Right lobe of liver (tissue), 6 donors: ENCODE data around the gene ZNRF4. TPM values are rescaled to one million over a fixed set of nuclear protein-coding genes. Genes with fewer than 3 reads are reported as not detected.
A peak's percentile ranks its signal among the peaks of the same experiment; 100 is the strongest.

Source experiments
- ATAC-seq, 4 donors: fragments of 200-7000 bp; cut with Tn5 transposase; one replicate each; pipeline ENCODE4 v1.9.1; 2020; ENCODE audit warnings: mild to moderate bottlenecking in 4 of 4, moderate library complexity in 4 of 4
- DNase-seq, 3 donors: peaks; one replicate each; pipeline ENCODE4 v3.0.0-alpha.2; 2020
- H3K27ac ChIP-seq, 3 donors: fragments of 200-600 bp; one replicate each; pipeline ENCODE4 v1.8.0; 2022
- H3K27me3 ChIP-seq, 2 donors: fragments of 200-600 bp; one replicate each; pipeline ENCODE4 v1.8.0; 2022
- H3K36me3 ChIP-seq, 4 donors: fragments of 200-600 bp; sonication (generic) in 1 of 4; one replicate each; pipeline versions ENCODE4 v1.5.1 to v1.8.0; 2017 to 2022; ENCODE audit warnings: control low read depth in 1 of 4
- H3K4me1 ChIP-seq, 4 donors: fragments of 200-600 bp; sonication (generic) in 1 of 4; one replicate each; pipeline versions ENCODE4 v1.5.1 to v1.8.0; 2017 to 2022; ENCODE audit warnings: control low read depth in 1 of 4
- H3K4me3 ChIP-seq, 3 donors: fragments of 200-600 bp; one replicate each; pipeline ENCODE4 v1.8.0; 2022
- H3K9me3 ChIP-seq, 4 donors: fragments of 200-600 bp; sonication (generic) in 1 of 4; one replicate each; pipeline versions ENCODE4 v1.5.1 to v1.8.0; 2017 to 2022; ENCODE audit warnings: control low read depth in 1 of 4
- POLR2A ChIP-seq: fragments of 450-650 bp; IDR thresholded peaks from one replicate; pipeline ENCODE4 v1.6.1; 2017; ENCODE audit warnings: antibody characterized with exemption, mild to moderate bottlenecking
- WGBS: methylation state at CpG from one replicate; pipeline ENCODE4 v1.1.6; 2018; ENCODE audit warnings: low coverage, low lambda C conversion rate; ENCODE audit not compliant: insufficient coverage; ENCODE audit errors: missing lambda C conversion rate; 5-methylcytosine and 5-hydroxymethylcytosine counted together
- intact Hi-C, 2 donors: fragments of 100-400 bp; cut with DNase I; formaldehyde crosslinking; loops; one replicate each; pipeline versions ENCODE4 v1.11.2 to v1.14.1; 2022
- total RNA-seq, 6 experiments: library from RNA; depleted of rRNA in 2 of 6; stranded (reverse); fragments of >200 nt in 2 of 6; fragmentation: NEBNext Ultra II Directional in 3 of 6; extraction: Animal tissue kit (Norgen Biotek cat#: 25700) in 3 of 6; gene quantifications; one replicate each; pipeline versions ENCODE4 v1.1.0 to v1.2.4, GENCODE V29; 2016 to 2023
- TF ChIP-seq, protein P1 (sequence below), 4 donors: fragments of 200-600 bp in 3 of 4; fragments of 450-650 bp in 1 of 4; IDR thresholded peaks; one replicate each; pipeline versions ENCODE4 v1.5.1 to v1.8.0; 2016 to 2022; ENCODE audit warnings: antibody characterized with exemption in 4 of 4, mild to moderate bottlenecking in 2 of 4
- donor health status: DM: no; HTN: yes; CAD: no.
- donor health status: DM: no; HTN: no; CAD: no.
- donor health status: DM: no; HTN: no; CAD: no.
- donor health status: DM: no; HTN: yes; CAD: no.
- donor health status: DM: no; HTN: yes; CAD: no.

The ZNRF4 gene
- total RNA-seq, 6 experiments from 2014 or later, result not detected

DNA sequence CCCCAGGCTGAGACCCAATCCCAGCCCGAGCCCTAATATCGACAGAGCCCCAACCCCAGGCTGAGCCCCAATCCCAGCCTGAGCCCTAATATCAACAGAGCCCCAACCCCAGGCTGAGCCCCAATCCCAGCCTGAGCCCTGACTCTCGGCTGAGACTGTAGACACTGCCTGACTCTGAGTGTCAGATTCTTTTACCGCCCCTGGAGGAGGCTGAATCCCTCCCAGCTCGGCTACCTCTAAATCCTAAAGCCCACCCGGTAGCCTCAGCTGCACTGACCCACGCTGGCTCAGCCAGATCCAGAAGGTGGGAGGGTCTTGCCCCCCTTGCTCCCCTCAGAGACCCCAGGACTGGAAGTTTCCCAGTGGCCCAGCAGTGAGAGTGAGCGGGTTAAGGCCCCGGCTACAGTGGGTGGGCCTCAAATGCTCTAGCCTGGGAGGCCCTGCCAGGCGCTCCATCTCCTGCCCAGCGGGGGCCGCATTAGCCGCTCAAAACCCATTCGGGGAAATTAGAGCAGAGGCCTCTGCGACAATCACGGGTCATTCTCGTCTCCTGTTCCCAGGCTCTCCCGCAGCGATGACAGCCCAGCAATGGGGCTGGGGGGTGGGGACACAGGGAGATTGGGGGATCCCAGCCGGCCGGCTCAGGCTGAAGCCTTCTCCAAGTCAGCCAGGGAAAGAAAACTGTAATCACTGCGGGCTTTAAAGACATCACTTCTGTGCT is 43.8 kb downstream of the ZNRF4 start:
- ATAC-seq, result no peak
- TF ChIP-seq POLR2A, result no peak
- TF ChIP-seq, protein P1, sequence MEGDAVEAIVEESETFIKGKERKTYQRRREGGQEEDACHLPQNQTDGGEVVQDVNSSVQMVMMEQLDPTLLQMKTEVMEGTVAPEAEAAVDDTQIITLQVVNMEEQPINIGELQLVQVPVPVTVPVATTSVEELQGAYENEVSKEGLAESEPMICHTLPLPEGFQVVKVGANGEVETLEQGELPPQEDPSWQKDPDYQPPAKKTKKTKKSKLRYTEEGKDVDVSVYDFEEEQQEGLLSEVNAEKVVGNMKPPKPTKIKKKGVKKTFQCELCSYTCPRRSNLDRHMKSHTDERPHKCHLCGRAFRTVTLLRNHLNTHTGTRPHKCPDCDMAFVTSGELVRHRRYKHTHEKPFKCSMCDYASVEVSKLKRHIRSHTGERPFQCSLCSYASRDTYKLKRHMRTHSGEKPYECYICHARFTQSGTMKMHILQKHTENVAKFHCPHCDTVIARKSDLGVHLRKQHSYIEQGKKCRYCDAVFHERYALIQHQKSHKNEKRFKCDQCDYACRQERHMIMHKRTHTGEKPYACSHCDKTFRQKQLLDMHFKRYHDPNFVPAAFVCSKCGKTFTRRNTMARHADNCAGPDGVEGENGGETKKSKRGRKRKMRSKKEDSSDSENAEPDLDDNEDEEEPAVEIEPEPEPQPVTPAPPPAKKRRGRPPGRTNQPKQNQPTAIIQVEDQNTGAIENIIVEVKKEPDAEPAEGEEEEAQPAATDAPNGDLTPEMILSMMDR (IDR thresholded peaks at IDR 0.05), result no peak
- H3K36me3 ChIP-seq, result no peaks in the 10 kb centered on the region
- no peak overlapping the region for H3K27ac ChIP-seq
- H3K9me3 ChIP-seq, result no peaks in the 10 kb centered on the region
- 27% methylated on average over 15 of the region's 22 CpGs for WGBS
- intact Hi-C loops, result no loop called here
- no peaks in the 10 kb centered on the region for H3K4me1 ChIP-seq
- no peaks in the 10 kb centered on the region for H3K27me3 ChIP-seq
- no peak overlapping the region for H3K4me3 ChIP-seq
- DNase-seq, result no peak

DNA sequence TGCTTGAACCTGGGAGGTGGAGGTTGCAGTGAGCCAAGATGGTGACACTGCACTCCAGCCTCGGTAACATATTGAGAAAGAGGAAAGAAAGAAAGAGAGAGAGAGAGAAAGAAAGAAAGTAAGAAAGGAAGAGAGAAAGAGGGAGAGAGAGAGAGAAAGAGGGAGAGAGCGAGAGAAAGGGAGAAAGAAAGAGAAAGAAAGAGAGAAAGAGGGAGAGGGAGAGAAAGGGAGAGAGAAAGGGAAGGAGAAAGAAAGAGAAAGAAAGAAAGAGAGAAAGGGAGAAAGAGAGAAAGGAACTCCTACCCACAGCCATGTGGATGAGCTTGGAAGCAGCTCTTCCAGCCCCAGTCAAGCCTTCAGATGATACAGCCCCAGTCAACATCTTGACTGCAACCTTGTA is 46.7 kb downstream of the ZNRF4 start:
- ATAC-seq (no peak), DNase-seq (no peak)
- Histone ChIP-seq H3K27me3 (no peaks in the 10 kb centered on the region), H3K9me3 (no peaks in the 10 kb centered on the region), H3K27ac (no peak overlapping the region), H3K36me3 (no peaks in the 10 kb centered on the region), H3K4me3 (no peak overlapping the region), H3K4me1 (no peaks in the 10 kb centered on the region)
- intact Hi-C loops, result no loop called here
- 76% methylated on average over 2 of the region's 2 CpGs for WGBS
- TF ChIP-seq POLR2A, result no peak
- TF ChIP-seq, protein P1 (IDR thresholded peaks at IDR 0.05), result no peak

DNA sequence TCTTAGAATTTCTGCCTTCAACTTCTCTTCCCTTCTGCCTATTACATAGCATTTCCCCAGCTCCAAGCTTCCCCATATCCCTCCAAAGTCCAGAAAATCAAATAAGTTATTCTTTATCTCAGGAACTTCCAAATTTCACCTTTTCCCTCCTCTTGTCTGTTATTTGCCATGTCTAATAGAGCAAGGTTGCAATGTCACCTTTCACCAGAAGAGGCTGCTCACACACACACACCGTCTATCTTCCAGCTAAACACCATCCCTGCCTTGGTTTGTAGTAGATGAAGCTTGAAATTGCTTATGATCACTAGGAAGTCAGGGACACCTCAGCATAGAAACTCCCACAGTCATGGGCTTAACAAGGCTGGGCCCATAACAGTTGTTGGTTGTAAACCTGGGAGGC is 48.4 kb downstream of the ZNRF4 start:
- no peak overlapping the region for H3K27ac ChIP-seq
- H3K4me1 ChIP-seq, result no peaks in the 10 kb centered on the region
- TF ChIP-seq, protein P1 (IDR thresholded peaks at IDR 0.05), result no peak
- TF ChIP-seq POLR2A, result no peak
- H3K4me3 ChIP-seq, result no peak overlapping the region
- ATAC-seq, result no peak
- DNase-seq, result no peak
- H3K9me3 ChIP-seq, result no peaks in the 10 kb centered on the region
- no peaks in the 10 kb centered on the region for H3K27me3 ChIP-seq
- H3K36me3 ChIP-seq, result no peaks in the 10 kb centered on the region
- intact Hi-C loops, result no loop called here
- 27% methylated on average over 1 of the region's 1 CpG for WGBS

DNA sequence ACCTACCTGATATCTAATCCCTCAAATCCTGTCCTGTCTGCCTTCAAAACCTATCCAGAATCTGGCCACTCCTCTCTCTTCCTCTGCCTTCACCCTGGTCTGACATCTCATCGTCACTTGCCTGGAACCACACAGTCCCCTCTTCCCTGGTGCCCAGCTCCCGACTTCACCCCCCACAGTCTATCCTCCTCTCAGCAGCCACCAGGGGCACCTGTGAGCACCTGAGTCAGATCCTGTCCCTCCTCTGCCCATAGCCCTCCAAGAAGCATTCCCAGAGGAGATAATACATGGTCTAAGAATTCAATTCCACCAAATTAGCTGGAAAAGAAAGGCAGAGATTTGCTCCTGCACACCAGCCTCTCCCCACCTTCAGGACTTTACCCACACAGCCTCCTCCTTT is 48.9 kb downstream of the ZNRF4 start:
- Histone ChIP-seq H3K27me3 (no peaks in the 10 kb centered on the region), H3K4me1 (no peaks in the 10 kb centered on the region), H3K9me3 (no peaks in the 10 kb centered on the region), H3K36me3 (no peaks in the 10 kb centered on the region), H3K27ac (no peak overlapping the region), H3K4me3 (no peak overlapping the region)
- 41% methylated on average over 2 of the region's 2 CpGs for WGBS
- peak in 1 of 4 donors; percentile 36 for ATAC-seq
- intact Hi-C loops, result no loop called here
- no peak for TF ChIP-seq POLR2A
- TF ChIP-seq, protein P1 (IDR thresholded peaks at IDR 0.05), result no peak
- no peak for DNase-seq

Other genes with a start within 250 kb of the ZNRF4 start
- gene PTPRS, start 114.6 kb upstream of the ZNRF4 start, total RNA-seq, result 10 to 100 TPM in 5 of 6 experiments, 1 to 10 TPM in 1; 6.1 to 39.9 (median 22.1) TPM
- under 1 TPM in 1 of 6 experiments, not detected in 5; 0.44 TPM for gene TINCR, start 112.5 kb downstream of the ZNRF4 start, total RNA-seq
- gene SAFB2, start 167.4 kb downstream of the ZNRF4 start, total RNA-seq, result 10 to 100 TPM; 16.9 to 48.9 (median 41.7) TPM
- 10 to 100 TPM; 31.2 to 45.7 (median 32.8) TPM for gene SAFB, start 167.7 kb downstream of the ZNRF4 start, total RNA-seq
- 10 to 100 TPM; 24.2 to 54.3 (median 33.7) TPM for gene MICOS13, start 225.1 kb downstream of the ZNRF4 start, total RNA-seq
- 10 to 100 TPM in 1 of 6 experiments, 1 to 10 TPM in 5; 1.6 to 10.3 (median 4.0) TPM for gene HSD11B1L, start 225.6 kb downstream of the ZNRF4 start, total RNA-seq
- 100 to 1,000 TPM; 232 to 283 (median 251) TPM for gene RPL36, start 234.9 kb downstream of the ZNRF4 start, total RNA-seq